Umbilical cord (tissue), 2 donors: ENCODE measurements around the gene PCSK2. TPM values are rescaled to one million over a fixed set of nuclear protein-coding genes. Genes with fewer than 3 reads are reported as not detected.

Experiments used
- DNase-seq: peaks from one replicate; pipeline ENCODE4 v3.0.0-alpha.2; 2015; ENCODE audit warnings: low spot score
- total RNA-seq: library from RNA; depleted of rRNA; stranded (reverse); fragments of >200 nt; gene quantifications from one replicate; pipeline ENCODE4 v1.2.3, GENCODE V29; 2014; ENCODE audit warnings: low replicate concordance; ENCODE audit not compliant: insufficient read depth

The PCSK2 gene
- total RNA-seq, 1 donor from 2014 or later = 1.2 TPM

DNA sequence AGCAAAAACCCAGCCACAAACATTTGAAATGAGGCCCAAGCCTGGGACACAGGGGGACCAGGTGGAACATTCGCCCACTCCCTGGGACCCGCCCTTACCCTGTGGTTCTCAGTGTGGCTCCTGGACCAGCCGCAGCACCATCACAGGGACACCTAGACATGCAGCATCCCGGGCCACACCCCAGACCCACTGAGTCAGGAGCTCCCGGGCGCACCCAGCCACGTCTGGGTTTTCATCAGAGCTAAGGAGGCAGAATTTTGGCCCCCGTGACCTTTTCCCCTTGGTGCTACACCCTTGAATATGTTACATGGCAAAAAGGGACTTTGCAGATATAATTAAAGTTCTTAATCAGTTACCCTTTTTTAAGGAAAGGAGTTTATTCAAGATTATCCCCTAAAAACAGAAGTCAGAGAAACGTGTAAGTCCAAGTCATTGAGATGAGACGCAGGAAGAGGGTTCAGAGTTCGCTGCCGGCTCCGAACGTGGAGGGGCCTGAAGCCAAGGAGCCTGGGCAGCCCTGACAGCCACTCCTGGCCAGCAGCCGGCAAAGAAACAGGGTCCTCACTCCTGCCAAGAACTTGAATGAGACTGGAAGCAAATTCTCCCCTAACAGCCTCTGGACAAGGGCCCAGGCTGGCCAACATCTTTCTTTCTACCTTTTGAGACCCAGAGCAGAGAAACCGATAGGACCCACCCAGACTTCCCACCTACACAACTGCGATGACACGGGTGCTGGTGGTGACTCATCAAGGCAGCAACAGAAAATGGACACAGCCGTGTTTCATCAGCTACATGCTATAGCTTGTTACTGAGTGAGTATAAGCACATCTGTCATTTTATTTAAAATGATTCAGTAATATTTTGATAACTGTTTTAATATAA, 279.0 kb downstream of the PCSK2 start:
- no peak for DNase-seq

DNA sequence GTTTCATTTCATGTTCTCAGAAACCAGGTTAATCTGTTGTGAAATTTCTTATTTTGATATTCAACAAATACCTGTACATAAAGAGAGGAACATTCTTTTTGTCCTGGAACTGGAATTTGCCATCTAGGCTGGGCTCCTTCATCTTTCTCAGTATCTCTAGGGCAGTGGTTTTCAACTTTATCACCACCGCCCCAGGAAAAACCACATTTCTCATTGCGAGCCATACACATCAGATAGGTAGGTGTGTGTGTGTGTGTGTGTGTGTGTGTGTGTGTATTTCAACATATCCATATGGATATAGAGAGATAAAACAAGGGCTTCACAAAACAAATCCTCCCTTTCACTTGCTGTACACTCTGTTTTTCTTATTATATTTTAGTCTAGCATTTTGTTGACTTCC, 280.2 kb downstream of the PCSK2 start:
- DNase-seq = no peak

DNA sequence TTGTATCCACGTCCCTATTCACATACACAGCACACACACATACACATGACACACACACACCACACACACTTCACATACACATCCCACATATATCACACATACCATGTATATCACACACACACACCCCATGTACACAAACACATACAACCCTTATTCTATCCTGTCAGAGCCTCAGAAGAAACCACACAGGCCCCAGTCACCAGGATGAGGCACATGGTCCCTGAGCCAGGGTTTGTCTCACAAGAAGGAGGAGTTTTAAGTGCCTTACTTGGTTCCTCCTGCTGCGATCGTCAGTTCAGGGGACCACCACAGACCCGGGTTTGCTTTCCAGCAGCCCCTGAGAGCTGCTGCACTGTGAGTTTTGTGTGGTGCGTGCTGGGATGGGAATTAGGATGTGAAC, 280.7 kb downstream of the PCSK2 start:
- no peak for DNase-seq

DNA sequence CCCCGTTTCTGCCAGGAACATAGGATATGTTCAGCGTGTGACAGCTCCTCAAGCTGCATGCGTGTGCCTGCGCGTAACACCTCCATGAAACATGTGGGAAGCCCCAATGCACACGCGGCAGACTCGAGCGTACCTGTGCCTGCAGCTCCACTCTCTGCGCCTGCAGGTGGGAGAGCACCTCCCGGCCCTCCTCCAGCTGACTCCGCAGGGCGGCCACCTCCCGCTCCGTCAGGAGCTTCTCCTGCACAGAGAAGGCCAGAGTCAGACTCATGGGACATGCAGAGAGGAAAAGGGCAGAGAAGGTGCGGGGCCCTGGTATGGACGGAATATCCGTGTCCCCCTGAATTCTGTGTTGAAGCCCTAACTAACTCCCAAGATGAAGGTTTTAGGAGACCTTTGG, 281.9 kb downstream of the PCSK2 start:
- DNase-seq = no peak

DNA sequence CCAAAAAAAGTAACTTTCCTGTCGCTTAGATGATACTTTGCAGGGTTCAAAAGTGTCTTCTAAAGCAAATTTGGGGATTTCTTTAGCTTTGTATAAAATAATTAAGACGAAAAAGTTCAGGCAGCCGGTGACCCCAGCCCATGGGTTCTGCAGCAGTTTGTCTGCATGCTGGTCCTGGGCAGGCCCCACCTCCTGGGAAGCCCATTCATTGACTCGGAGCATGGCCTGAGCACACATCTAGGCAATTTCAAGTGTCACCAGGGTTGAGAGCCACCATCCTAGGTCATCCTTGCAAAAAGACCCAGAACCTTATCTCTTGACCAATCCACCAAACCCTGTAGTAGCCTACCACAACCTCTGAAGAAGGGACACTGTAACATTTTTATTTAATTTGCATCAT, 283.7 kb downstream of the PCSK2 start:
- no peak for DNase-seq

DNA sequence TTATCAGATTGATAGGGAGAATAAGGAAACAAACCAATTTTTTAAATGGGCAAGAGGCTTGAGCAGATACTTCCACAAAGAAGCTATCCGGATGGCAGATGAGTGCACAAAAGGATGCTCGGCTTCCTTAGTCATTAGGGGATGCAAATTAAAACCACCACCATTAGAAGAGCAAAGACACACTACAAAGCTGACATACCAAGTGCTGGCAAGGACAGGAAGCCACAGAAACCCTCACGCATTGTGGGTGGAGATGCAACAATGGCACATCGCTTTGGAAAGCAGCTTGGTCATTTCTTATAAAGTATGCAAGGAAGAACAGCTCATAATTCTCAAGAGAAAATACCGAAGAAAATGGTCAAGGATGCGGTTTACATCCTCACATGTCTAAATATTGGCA, 284.6 kb downstream of the PCSK2 start:
- DNase-seq = no peak

DNA sequence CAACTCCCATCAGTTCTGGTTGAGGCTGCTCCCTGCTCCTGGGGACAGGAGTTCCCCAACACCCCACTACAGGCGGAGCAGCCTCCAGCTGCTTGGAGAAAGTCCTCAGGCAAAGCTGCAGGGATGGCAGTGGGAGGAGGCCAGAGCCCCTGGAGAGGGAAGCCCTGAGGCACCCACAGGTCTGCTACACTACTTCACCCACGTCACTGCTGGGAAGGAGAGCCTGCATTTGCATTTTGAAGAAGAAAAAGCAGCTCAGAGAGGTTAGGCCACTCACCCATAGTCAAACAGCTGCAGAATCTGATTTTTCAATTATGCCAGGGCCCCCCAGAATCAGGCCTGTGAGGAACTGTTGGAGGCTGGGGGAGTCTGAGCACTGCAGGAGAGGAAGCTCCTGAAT, 287.1 kb downstream of the PCSK2 start:
- DNase-seq = no peak

DNA sequence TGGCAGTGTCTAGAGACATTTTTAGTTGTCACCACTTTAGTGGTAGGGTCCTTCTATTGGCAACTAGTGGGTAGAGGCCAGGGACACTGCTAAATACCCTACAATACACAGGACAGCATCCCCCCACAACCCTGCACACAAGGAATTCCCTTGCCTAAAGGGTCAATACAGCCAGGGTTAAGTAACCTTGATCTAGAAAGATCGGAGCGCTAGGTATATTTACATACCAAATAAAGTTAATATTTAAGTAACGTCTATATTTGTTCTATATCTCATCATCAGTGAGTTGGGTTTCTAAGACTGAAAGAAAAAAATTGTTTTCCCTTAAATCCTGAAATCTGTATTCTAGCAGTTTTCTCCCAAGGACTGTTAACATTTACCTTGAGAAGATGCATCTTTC, 288.2 kb downstream of the PCSK2 start:
- no peak for DNase-seq

DNA sequence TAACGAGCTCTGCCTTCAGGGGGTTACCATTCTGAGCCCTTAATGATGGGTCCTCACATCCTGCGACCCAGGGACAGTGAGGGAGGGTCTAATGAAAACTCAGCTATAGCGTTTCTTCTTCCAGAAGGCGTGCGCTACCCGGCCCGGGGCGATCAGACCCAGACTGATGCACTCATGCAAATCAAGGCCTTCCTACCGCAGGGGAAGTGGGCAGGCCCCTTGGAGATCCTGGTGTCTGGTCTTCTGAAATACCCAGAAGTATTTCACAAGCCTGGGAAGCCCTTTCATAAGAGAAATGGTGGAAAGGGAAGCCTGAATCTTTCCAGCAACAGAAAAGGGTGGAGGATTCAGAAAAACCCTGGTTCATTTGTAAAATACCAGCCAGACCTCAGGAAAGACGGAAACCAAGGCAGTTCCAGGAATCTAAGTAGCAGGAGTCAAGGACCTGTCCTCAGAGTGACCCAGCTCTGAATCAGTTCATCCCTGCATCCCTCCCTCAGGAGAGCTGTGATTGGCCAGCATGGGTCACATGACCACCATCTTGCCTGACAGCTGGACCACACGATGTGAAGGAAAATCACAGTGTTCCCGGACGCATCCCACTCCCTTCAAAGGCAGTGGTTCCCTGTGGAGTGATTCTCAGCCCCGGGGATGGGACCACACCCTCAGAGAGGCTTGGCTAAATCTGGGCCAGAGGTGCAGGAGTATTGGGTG, 291.7 kb downstream of the PCSK2 start:
- DNase-seq = no peak

DNA sequence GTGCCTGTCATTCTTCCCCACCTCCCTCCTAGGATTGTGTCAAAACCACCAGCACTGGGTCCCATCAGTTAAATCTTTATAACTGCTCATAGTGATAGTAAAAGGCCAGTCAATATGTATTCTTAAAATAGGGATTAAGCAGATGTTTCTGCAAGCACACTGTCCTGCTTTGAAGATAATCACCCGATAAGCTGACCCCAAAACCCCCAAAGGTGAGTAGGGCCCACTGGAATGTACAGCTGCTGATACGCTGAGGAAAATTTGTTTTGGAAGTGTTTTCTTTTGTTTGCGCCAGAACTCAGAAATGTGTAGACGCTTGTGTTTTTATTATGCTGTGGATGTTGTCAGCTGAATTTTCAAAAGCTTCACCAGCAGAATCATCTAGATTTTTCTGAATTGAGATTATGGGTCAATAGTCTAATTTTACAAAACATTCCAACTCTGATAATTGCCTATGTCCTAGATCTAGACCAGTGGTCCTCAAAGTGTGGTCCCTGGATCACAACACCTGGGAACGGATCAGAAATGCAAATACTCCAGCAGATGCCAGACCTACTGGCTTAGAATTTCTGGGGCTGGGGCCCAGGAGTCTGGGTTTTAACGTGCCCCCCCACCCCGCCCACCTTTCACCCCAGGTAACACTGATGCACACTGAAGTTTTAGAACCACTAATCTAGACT, 292.9 kb downstream of the PCSK2 start:
- DNase-seq = peak; percentile 30

DNA sequence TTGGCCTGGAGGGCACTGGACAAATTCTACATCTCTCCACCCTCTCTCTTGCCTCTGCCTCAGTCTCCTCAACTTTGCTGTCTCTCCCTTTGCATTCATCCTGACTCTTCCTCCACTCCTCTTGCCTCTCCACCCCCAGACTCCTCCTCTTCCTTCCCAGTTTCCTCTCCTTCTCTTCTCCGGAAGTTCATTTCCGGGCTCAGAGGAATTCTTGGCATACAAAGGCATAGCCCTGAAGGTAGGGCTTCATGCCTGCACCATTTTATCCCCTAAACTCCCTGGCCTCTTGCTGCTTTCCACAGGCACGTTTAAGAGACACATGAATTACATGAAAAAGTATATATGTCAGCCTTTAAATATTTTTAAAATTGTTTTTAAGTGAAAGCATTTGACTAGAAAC, 293.7 kb downstream of the PCSK2 start:
- DNase-seq = peak; percentile 42

DNA sequence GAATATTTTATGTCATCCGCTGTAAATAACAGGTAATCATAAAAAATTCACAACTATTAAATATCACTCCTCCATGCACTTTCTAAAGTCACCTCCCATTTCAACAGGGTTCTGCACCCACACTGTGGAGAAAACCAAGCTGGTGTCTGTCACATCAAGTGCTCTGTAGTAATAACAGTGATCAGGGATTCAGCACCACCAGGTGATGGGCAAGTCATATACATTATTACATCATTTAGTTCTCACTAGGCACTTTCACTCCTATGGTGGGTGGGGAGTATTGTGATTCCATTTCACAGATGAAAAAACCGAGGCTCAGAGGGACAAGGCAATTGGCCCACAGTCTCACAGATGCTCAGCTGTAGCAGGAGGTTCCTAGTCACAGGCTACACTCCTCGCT, 295.7 kb downstream of the PCSK2 start:
- no peak for DNase-seq

DNA sequence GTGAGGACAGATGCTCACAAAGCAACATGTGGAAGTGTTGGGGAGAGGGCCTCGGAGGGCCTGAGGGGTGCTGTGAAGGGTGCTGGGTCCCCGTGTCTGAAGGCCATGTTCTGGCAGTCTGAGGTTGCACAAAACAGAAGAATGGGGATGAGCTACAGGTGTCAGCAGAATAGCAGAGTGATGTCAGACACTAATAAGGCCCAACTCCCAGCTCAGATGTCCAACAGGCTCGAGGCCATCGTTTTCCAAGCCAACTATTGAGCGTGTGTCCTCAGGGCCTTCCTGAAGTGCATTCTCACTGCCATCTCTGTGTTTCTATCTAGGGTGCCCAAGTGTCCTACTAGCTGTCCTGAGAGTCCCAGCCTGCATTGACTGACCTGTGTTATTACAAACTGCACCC, 296.5 kb downstream of the PCSK2 start:
- DNase-seq = no peak

DNA sequence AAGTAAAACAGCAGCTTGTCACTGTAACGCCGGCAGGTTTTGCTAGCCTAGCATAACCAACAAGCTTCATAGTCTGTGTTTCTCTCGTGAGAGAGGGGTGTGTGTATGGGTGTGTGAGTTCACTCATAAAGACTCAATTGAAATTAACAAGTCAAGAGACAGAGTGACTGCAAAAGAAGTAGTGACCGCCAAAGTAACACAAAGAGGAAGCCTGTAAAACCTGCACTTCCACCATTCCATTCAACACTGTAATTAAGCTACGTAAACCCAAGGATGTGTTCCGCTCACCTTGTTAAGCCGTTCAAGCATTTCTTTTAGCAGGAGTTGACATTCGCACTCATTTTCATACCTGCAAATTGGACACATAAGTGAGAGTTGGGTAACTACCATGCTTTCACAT, 297.7 kb downstream of the PCSK2 start:
- DNase-seq = no peak

DNA sequence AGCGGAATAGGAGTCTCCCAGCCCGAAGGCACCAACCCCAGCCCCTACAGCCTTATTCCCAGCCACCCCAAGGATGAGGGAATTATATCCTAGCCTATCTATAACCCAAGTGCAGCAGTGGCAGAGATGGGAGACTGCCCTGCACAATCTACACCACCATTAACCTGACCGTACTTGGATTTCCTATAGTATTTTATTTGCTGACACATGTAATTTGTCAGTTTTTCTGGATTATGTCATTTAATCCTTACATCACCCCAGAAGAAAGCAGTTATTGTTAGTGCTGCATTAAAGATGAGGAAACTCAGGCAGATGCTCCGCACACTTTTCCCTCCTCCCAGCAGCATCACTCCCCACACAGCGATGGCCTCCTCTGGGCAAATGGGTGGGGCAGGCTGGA, 298.3 kb downstream of the PCSK2 start:
- DNase-seq = no peak

DNA sequence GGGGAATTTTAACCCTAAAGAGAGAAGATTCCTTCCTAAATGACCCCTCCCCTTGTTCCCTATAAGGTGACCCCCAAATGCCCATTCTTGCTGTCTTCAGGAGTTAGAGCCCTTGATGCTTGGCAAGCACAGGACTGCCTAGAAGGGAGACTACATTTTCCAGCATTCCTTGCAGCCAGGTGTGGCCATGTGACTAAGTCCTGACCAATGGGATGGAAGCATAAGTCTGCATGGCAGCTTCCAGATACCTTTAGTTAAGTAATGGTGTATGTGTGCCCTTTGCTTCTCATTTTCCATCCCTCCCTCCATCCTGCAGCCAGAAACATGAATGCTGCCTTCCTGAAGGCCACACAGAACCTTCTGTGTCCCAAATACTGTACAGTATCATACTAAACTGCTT, 298.8 kb downstream of the PCSK2 start:
- DNase-seq = no peak

DNA sequence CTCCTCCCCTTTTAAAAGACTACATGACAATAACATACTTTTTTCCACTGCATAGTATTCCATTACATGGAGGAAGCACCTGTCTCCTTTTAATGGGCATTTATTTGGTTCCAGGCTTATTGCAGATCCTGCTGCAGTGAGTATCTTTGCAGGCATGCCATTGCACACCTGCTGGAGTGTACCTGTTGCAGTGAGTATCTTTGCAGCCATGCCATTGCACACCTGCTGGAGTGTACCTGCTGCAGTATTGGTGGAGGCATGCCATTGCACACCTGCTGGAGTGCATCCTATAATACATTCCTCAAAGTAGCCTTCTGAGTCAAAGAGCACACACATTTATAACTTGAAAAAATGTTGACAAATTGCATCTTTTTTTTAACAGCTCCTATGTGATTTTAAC, 302.7 kb downstream of the PCSK2 start:
- no peak for DNase-seq

DNA sequence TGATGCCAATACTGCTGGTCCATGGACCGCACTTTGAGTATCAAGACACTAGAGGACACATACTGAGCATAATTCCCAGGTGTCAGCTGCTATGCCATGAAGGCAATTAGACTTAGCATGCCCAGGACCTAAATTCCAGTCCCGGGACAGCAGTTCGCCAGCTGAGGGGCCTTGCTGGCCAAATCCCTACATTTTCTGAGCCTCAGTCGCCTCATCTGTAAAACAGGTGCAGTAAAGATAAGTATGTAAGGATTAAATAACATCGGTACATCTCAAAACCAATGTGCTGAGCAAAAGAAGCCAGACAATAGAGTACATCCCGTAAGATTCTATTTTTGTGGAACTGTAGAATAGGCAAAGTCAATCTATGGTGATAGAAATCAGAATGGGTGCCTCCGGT, 303.3 kb downstream of the PCSK2 start:
- DNase-seq = no peak

DNA sequence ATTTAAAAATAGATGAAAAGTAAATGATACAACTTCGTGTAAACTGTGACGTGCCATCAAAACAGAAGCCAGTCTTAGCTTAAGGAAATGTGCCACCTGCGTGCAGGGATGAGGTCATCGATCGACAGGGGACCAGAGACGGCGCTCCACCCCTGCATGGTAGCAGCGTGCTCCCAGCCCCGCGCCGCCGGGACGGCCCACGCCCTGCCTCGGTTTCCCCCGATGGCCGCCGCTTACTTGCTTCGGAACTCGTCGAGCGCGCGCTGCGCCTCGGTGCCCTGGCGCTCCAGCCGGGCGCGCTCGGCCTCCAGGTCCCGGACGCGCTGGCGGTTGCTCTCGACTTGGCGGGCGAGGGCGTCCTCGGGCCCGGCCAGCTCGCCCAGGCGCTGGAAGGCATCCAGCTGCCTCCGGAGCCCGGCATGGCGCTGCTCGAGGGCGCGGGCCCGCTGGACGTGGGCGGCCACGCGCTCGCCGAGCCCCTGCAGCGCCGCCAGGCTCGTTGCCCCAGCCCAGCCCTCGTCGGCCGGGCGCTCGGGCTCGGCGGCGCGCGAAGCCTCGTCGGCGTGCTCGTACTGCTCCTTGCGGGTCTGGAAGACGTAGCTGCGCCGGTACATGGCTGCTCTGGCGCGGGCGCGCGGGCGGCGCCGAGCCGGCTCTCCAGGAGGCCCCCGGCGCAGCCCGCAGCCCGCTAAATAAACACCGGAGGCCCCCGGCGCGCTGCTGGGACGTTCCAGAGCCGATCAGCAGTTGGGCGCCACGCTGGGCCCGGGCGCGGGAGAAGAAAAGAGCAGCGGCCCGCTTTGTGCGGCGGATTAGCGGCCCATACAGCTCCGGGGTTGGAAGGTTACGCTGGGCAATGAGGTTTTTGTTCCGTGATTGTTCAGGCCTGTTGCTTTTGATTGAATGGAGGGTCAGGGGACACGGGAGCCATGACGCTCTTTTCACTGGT, 304.1 kb downstream of the PCSK2 start, which contains the start of gene BFSP1:
TSS of gene BFSP1 (minus strand) at position 664 of the 949 bp plus-strand sequence. CDS start at position 614, 50 bp downstream.
- peak; percentile 59 for DNase-seq

DNA sequence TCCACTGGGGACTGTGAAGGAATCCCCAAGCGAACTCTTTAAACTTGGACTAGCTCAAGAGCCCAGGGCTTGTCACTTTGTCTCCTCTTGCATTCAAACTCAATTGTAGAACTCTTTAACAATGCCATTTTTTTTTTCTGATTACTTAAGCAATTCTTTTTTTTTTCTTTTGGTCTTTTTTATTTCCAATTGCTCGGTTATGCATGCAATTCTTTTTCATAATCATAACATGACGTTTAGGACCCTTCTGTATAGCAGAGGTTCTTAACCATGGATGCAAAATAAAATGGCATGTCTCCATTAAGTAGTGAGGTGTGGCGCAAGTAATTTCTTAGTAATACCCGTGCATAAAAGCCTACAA, 304.8 kb downstream of the PCSK2 start:
- no peak for DNase-seq

DNA sequence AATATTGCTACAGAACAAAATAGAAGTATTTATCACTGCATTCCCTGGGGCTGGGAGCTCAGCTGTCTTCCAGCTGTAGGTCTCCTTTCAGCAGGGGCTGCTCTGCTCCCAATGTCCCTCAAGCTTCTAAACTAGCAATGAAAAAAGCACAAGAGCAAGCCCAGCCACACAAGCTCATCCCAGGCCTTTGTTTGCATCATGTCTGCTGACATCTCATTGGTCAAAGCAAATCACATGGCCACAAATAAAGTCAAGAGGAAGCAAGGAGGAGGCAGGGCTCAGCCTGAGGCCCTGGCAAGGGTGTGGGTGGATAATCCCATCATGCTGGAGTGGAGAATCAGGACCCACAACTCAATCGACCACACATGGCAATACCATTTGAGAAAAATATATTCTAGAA, 306.6 kb downstream of the PCSK2 start:
- DNase-seq = peak; percentile 75
